ENCODE data around the gene NTNG1.

Gene NTNG1

DNA sequence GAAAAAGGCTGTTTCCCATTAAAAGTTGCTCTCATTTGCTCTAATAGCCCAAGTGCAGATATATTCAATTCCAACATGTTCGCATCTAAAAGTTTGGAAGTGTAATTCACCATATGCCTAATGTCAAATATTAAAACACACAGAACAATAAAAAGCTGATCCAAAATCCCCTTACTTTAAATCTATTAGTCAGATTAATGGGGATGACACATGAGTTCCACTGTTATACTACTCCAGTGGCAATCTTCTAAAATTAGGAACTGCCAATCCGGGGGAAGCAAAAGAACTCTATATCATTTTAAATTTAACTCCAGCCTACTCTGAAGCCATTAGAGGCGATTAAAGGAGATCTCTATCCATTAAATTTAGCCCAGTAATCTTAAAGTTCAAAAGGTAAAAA is 317.1 kb downstream of the NTNG1 start:
- Histone ChIP-seq H3K36me3 (ENCODE audit: control insufficient read depth, insufficient read depth, low read length) (no peaks in the 10 kb centered on the region), H3K4me3 (ENCODE audit: low read length) (no peak overlapping the region), H3K4me1 (ENCODE audit: control insufficient read depth, insufficient read depth, low read length) (no peaks in the 10 kb centered on the region)

GRCh38 chr1:107459204-107459904 is 318.5 kb downstream of the NTNG1 start:
- Histone ChIP-seq H3K4me1 (ENCODE audit: control insufficient read depth, insufficient read depth, low read length) (no peaks in the 10 kb centered on the region), H3K27me3 (ENCODE audit: control insufficient read depth, insufficient read depth, low read length) (no peaks in the 10 kb centered on the region), H3K4me3 (ENCODE audit: low read length) (no peak overlapping the region), H3K9ac (ENCODE audit: low read length) (no peak overlapping the region), H3K36me3 (ENCODE audit: control insufficient read depth, insufficient read depth, low read length) (no peaks in the 10 kb centered on the region), H3K9me3 (ENCODE audit: control insufficient read depth, low read length) (no peaks in the 10 kb centered on the region)

More for the DNA sequence above, 317.1 kb downstream of the NTNG1 start:
- H3K27me3 ChIP-seq (ENCODE audit: control insufficient read depth, insufficient read depth, low read length): no peaks in the 10 kb centered on the region
- H3K9me3 ChIP-seq (ENCODE audit: control insufficient read depth, low read length): no peaks in the 10 kb centered on the region
- no peak overlapping the region for H3K9ac ChIP-seq (ENCODE audit: low read length)

GRCh38 chr1:107460035-107460434 is 319.2 kb downstream of the NTNG1 start:
- H3K9ac ChIP-seq (ENCODE audit: low read length): no peak overlapping the region
- H3K36me3 ChIP-seq (ENCODE audit: control insufficient read depth, insufficient read depth, low read length): no peaks in the 10 kb centered on the region
- no peak overlapping the region for H3K4me3 ChIP-seq (ENCODE audit: low read length)
- H3K4me1 ChIP-seq (ENCODE audit: control insufficient read depth, insufficient read depth, low read length): no peaks in the 10 kb centered on the region
- no peaks in the 10 kb centered on the region for H3K27me3 ChIP-seq (ENCODE audit: control insufficient read depth, insufficient read depth, low read length)
- no peaks in the 10 kb centered on the region for H3K9me3 ChIP-seq (ENCODE audit: control insufficient read depth, low read length)

DNA sequence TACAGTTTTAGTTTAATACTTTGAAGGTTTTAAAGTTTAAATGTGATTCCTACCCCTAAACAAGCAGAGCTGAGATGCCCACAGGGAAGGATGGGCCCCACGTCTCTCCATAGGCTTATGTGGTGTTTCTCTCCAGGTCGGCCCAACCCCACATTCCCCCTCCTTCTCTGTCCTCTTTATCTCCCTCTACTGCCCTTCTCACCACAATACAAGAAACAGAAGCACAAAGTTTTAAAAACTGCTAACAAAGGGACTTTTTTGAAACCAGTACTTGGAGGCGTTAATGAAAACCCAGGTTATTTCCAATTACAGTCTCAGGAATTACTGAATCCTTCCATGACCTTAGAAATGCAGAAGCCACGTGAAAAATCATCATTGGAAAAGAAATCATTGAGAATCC is 324.0 kb downstream of the NTNG1 start:
- no peaks in the 10 kb centered on the region for H3K27me3 ChIP-seq (ENCODE audit: control insufficient read depth, insufficient read depth, low read length)

GRCh38 chr1:107467286-107467685 is 326.4 kb downstream of the NTNG1 start:
- no peaks in the 10 kb centered on the region for H3K9me3 ChIP-seq (ENCODE audit: control insufficient read depth, low read length)
- H3K27me3 ChIP-seq (ENCODE audit: control insufficient read depth, insufficient read depth, low read length): no peaks in the 10 kb centered on the region
- no peaks in the 10 kb centered on the region for H3K4me1 ChIP-seq (ENCODE audit: control insufficient read depth, insufficient read depth, low read length)
- H3K36me3 ChIP-seq (ENCODE audit: control insufficient read depth, insufficient read depth, low read length): no peaks in the 10 kb centered on the region
- H3K9ac ChIP-seq (ENCODE audit: low read length): no peak overlapping the region
- no peak overlapping the region for H3K4me3 ChIP-seq (ENCODE audit: low read length)

More for the DNA sequence above, 324.0 kb downstream of the NTNG1 start:
- no peak overlapping the region for H3K4me3 ChIP-seq (ENCODE audit: low read length)
- H3K9me3 ChIP-seq (ENCODE audit: control insufficient read depth, low read length): no peaks in the 10 kb centered on the region
- H3K36me3 ChIP-seq (ENCODE audit: control insufficient read depth, insufficient read depth, low read length): no peaks in the 10 kb centered on the region
- no peak overlapping the region for H3K9ac ChIP-seq (ENCODE audit: low read length)
- no peaks in the 10 kb centered on the region for H3K4me1 ChIP-seq (ENCODE audit: control insufficient read depth, insufficient read depth, low read length)

DNA sequence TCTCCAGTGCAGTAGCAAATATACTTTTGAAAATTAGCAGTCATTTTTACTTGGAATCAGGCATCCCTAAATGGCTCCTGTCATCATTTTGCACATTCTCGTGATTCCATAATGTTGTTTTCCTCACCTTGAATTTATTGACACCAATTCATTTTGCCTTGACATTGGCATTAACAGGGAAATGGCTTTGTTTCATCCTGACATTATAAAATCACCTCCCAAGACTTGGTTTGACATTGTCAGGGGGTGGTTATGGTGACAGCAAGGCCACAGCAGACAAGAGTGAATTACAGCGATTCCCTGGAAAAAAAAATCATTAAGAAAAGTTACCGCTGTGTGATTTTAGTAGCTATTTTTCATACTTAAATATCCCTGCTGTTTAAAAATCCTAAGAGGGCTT is 327.0 kb downstream of the NTNG1 start:
- no peaks in the 10 kb centered on the region for H3K9me3 ChIP-seq (ENCODE audit: control insufficient read depth, low read length)
- H3K27me3 ChIP-seq (ENCODE audit: control insufficient read depth, insufficient read depth, low read length): no peaks in the 10 kb centered on the region
- H3K36me3 ChIP-seq (ENCODE audit: control insufficient read depth, insufficient read depth, low read length): no peaks in the 10 kb centered on the region
- no peak overlapping the region for H3K9ac ChIP-seq (ENCODE audit: low read length)
- H3K4me1 ChIP-seq (ENCODE audit: control insufficient read depth, insufficient read depth, low read length): no peaks in the 10 kb centered on the region
- no peak overlapping the region for H3K4me3 ChIP-seq (ENCODE audit: low read length)

DNA sequence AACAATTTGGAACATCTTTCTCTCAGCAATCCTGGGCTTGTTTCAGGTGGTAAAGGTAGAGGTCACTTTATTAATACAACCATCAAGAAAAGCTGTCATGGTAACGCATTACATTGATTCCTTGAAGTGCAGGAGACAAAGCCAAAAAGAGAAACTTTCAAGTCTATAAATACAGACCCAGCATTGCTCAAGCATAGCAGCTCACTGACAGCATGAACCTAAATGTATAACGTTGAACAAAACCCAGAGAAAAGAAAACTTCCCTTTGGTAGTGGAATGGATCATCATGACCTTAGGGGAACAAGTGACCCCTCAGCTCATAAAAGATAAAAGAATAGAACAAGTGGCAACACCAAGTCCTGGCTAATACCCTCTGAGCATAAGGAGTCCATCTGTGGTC is 332.2 kb downstream of the NTNG1 start:
- H3K27me3 ChIP-seq (ENCODE audit: control insufficient read depth, insufficient read depth, low read length): no peaks in the 10 kb centered on the region
- no peaks in the 10 kb centered on the region for H3K9me3 ChIP-seq (ENCODE audit: control insufficient read depth, low read length)
- H3K36me3 ChIP-seq (ENCODE audit: control insufficient read depth, insufficient read depth, low read length): no peaks in the 10 kb centered on the region
- H3K4me1 ChIP-seq (ENCODE audit: control insufficient read depth, insufficient read depth, low read length): no peaks in the 10 kb centered on the region
- H3K9ac ChIP-seq (ENCODE audit: low read length): no peak overlapping the region
- no peak overlapping the region for H3K4me3 ChIP-seq (ENCODE audit: low read length)

- H3K9me3 ChIP-seq (ENCODE audit: control insufficient read depth, low read length): no peaks in the 10 kb centered on the region
- no peak overlapping the region for H3K4me3 ChIP-seq (ENCODE audit: low read length)
- no peaks in the 10 kb centered on the region for H3K4me1 ChIP-seq (ENCODE audit: control insufficient read depth, insufficient read depth, low read length)
- H3K9ac ChIP-seq (ENCODE audit: low read length): no peak overlapping the region
- H3K27me3 ChIP-seq (ENCODE audit: control insufficient read depth, insufficient read depth, low read length): no peaks in the 10 kb centered on the region
- H3K36me3 ChIP-seq (ENCODE audit: control insufficient read depth, insufficient read depth, low read length): no peaks in the 10 kb centered on the region
Measured at GRCh38 chr1:107474877-107475612, 334.2 kb downstream of the NTNG1 start.

DNA sequence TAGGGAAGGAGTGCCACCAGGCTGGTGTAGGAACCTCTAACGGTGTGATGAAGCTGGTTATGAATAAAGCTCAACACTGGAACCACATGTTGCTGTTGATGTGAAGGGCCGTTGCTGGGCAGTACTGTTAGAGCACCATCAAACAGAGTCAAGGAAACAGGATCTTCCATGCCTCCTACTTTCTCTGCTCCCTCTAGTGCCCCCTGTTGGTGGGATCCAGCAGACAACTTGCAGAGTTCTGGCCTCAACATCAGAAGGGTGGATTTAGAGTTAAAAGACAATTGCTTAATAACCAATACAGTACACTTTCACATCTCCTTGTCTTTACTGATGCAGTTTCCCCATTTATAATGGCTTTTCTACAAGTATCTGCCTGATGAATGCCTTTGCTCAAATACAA is 336.4 kb downstream of the NTNG1 start:
- H3K9me3 ChIP-seq (ENCODE audit: control insufficient read depth, low read length): no peaks in the 10 kb centered on the region
- H3K36me3 ChIP-seq (ENCODE audit: control insufficient read depth, insufficient read depth, low read length): no peaks in the 10 kb centered on the region
- H3K27me3 ChIP-seq (ENCODE audit: control insufficient read depth, insufficient read depth, low read length): no peaks in the 10 kb centered on the region
- H3K4me3 ChIP-seq (ENCODE audit: low read length): no peak overlapping the region
- H3K4me1 ChIP-seq (ENCODE audit: control insufficient read depth, insufficient read depth, low read length): no peaks in the 10 kb centered on the region
- H3K9ac ChIP-seq (ENCODE audit: low read length): no peak overlapping the region

DNA sequence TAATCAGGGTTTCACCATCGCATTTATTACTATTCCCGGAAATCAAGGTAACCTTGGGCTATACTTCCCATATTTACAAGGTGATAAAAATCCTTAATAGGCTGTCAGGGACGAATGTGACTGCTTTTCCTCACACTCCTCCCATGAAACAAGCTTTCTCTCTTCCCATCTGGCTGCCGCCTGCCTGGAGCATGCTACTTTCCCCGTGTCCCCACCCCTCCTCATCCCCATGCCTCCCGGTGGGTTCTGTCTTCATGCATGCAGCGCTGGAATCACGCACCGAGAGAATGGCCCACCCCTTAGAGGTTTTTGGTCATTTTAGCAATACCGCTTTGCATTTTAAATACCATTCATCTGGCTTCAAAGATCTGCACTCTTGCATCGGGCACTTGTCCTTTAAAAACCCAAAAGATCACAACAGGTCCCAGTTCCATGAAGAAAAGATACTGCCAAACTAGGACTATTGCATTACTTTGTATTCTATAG is 339.1 kb downstream of the NTNG1 start:
- Histone ChIP-seq H3K9me3 (ENCODE audit: control insufficient read depth, low read length) (no peaks in the 10 kb centered on the region), H3K4me3 (ENCODE audit: low read length) (no peak overlapping the region), H3K27me3 (ENCODE audit: control insufficient read depth, insufficient read depth, low read length) (no peaks in the 10 kb centered on the region), H3K9ac (ENCODE audit: low read length) (no peak overlapping the region), H3K4me1 (ENCODE audit: control insufficient read depth, insufficient read depth, low read length) (no peaks in the 10 kb centered on the region), H3K36me3 (ENCODE audit: control insufficient read depth, insufficient read depth, low read length) (no peaks in the 10 kb centered on the region)

GRCh38 chr1:107480548-107481415 is 339.9 kb downstream of the NTNG1 start:
- no peaks in the 10 kb centered on the region for H3K27me3 ChIP-seq (ENCODE audit: control insufficient read depth, insufficient read depth, low read length)
- no peaks in the 10 kb centered on the region for H3K9me3 ChIP-seq (ENCODE audit: control insufficient read depth, low read length)
- no peaks in the 10 kb centered on the region for H3K4me1 ChIP-seq (ENCODE audit: control insufficient read depth, insufficient read depth, low read length)
- no peak overlapping the region for H3K9ac ChIP-seq (ENCODE audit: low read length)
- H3K4me3 ChIP-seq (ENCODE audit: low read length): no peak overlapping the region
- no peaks in the 10 kb centered on the region for H3K36me3 ChIP-seq (ENCODE audit: control insufficient read depth, insufficient read depth, low read length)

Data from mucosa of stomach (tissue), 1 donor.